Gastroesophageal sphincter (tissue), 4 donors: Measurements from ENCODE around the gene SUN1. TPM values are rescaled to one million over a fixed set of nuclear protein-coding genes. Genes with fewer than 3 reads are reported as not detected.
A peak's percentile ranks its signal among the peaks of the same experiment; 100 is the strongest.
"Not testable (repeated sequence)": the region's sequence is repeated elsewhere in the genome, so short reads cannot be mapped to it uniquely, and the experiment has no call there.

Experiments used
- ATAC-seq: fragments of 150-250 bp; one replicate; pipeline ENCODE4 v1.9.1; 2016; ENCODE audit warnings: mild to moderate bottlenecking, moderate library complexity
- H3K27ac ChIP-seq, 4 donors: fragments of 200-600 bp; sonication (generic) in 3 of 4; 1 replicate in 3 of 4; 2 replicates in 1 of 4; pipeline ENCODE4 v1.5.1; 2016 to 2019
- H3K27me3 ChIP-seq: fragments of 200-600 bp; sonication (generic); one replicate; pipeline ENCODE4 v1.5.1; 2019
- H3K36me3 ChIP-seq, 2 donors: fragments of 200-600 bp; sonication (generic); one replicate each; pipeline ENCODE4 v1.5.1; 2019; ENCODE audit warnings: control low read depth in 1 of 2
- H3K4me1 ChIP-seq, 3 donors: fragments of 200-600 bp; sonication (generic); 1 replicate in 2 of 3; 2 replicates in 1 of 3; pipeline ENCODE4 v1.5.1; 2016 to 2019; ENCODE audit warnings: control low read depth in 2 of 3
- H3K4me3 ChIP-seq, 2 donors: fragments of 200-600 bp; sonication (generic); one replicate each; pipeline ENCODE4 v1.5.1; 2019; ENCODE audit warnings: mild to moderate bottlenecking in 1 of 2, moderate library complexity in 1 of 2
- H3K9me3 ChIP-seq, 3 donors: fragments of 200-600 bp; sonication (generic); one replicate each; pipeline ENCODE4 v1.5.1; 2017 to 2019; ENCODE audit warnings: control low read depth in 2 of 3
- CTCF ChIP-seq, 4 experiments: fragments of 200-600 bp in 2 of 4; fragments of 450-650 bp in 2 of 4; sonication (generic) in 1 of 4; IDR thresholded peaks; one replicate each; pipeline ENCODE4 v1.5.1; 2017 to 2019; ENCODE audit warnings: antibody characterized with exemption in 4 of 4, mild to moderate bottlenecking in 2 of 4, moderate library complexity in 2 of 4
- EP300 ChIP-seq: sonication (generic); formaldehyde crosslinking; IDR thresholded peaks from one replicate; pipeline ENCODE4 v1.6.1; 2017; ENCODE audit warnings: antibody characterized with exemption, mild to moderate bottlenecking
- POLR2A ChIP-seq, 2 donors: fragments of 450-650 bp; IDR thresholded peaks; one replicate each; pipeline ENCODE4 v1.6.1; 2017; ENCODE audit warnings: antibody characterized with exemption in 2 of 2, mild to moderate bottlenecking in 2 of 2, moderate library complexity in 1 of 2
- POLR2AphosphoS5 ChIP-seq: sonication (generic); formaldehyde crosslinking; IDR thresholded peaks from one replicate; pipeline ENCODE4 v1.6.1; 2017; ENCODE audit warnings: antibody characterized with exemption
- WGBS, 2 donors: methylation state at CpG; one replicate each; pipeline ENCODE4 v1.1.5; 2018; ENCODE audit warnings: low coverage in 1 of 2; 5-methylcytosine and 5-hydroxymethylcytosine counted together
- total RNA-seq, 4 donors: library from RNA; depleted of rRNA; stranded (reverse); fragments of >200 nt; gene quantifications; one replicate each; pipeline ENCODE4 v1.1.0, GENCODE V29; 2016

Gene SUN1
- total RNA-seq, 4 donors from 2014 or later: 151 to 261 (median 231) TPM

- peak overlapping the region in 2 of 4 donors; percentile 39 to 43 for H3K27ac ChIP-seq
- ATAC-seq: no peak
- H3K4me3 ChIP-seq: no peak overlapping the region
- 27 to 61% methylated on average over 2 to 4 of the region's 5 CpGs for whole genome bisulfite sequencing, 2 donors
- no peaks in the 10 kb centered on the region for H3K36me3 ChIP-seq
- peaks cover 0 to 26% (median 0%) of the 10 kb centered on the region in 3 donors for H3K4me1 ChIP-seq
- TF ChIP-seq CTCF (IDR thresholded peaks at IDR 0.05) (no peak), POLR2AphosphoS5 (no peak), POLR2A (IDR thresholded peaks at IDR 0.05) (no peak), EP300 (no peak)
- H3K27me3 ChIP-seq: no peaks in the 10 kb centered on the region
- no peaks in the 10 kb centered on the region for H3K9me3 ChIP-seq
These were observed 38.1 kb upstream of the SUN1 start for GRCh38 chr7:794207-794606.

GRCh38 chr7:794671-795329, 37.5 kb upstream of the SUN1 start:
- H3K27me3 ChIP-seq: no peaks in the 10 kb centered on the region
- H3K4me3 ChIP-seq: no peak overlapping the region
- peaks cover 0 to 26% (median 0%) of the 10 kb centered on the region in 3 donors for H3K4me1 ChIP-seq
- ATAC-seq: no peak
- TF ChIP-seq POLR2A (IDR thresholded peaks at IDR 0.05) (no peak), CTCF (IDR thresholded peaks at IDR 0.05) (no peak), POLR2AphosphoS5 (no peak), EP300 (no peak)
- H3K9me3 ChIP-seq: no peaks in the 10 kb centered on the region
- H3K36me3 ChIP-seq: no peaks in the 10 kb centered on the region
- whole genome bisulfite sequencing, 2 donors: no CpG with 5 or more reads among the region's 31 CpGs
- peak overlapping the region in 2 of 4 donors; percentile 39 to 43 for H3K27ac ChIP-seq

- not testable (repeated sequence) for H3K4me3 ChIP-seq, H3K9me3 ChIP-seq, H3K36me3 ChIP-seq, ATAC-seq, H3K27me3 ChIP-seq
- peaks cover 0 to 40% (median 8%) of the 10 kb centered on the region in 3 donors for H3K4me1 ChIP-seq
- 14 to 50% methylated on average over 1 of the region's 10 CpGs for WGBS, 2 donors
- H3K27ac ChIP-seq: peak overlapping the region in 3 of 4 donors; percentile 82
These were observed 35.7 kb upstream of the SUN1 start for GRCh38 chr7:796434-797169.

- no peak for TF ChIP-seq EP300
- no peak for TF ChIP-seq CTCF (IDR thresholded peaks at IDR 0.05)
- TF ChIP-seq POLR2AphosphoS5: no peak
- no peak for TF ChIP-seq POLR2A (IDR thresholded peaks at IDR 0.05)
- Histone ChIP-seq H3K9me3 (no peaks in the 10 kb centered on the region), H3K27me3 (no peaks in the 10 kb centered on the region), H3K27ac (peak overlapping the region in 2 of 4 donors; percentile 82), H3K36me3 (no peaks in the 10 kb centered on the region), H3K4me3 (no peak overlapping the region), H3K4me1 (peaks cover 0 to 58% (median 20%) of the 10 kb centered on the region in 3 donors)
- no peak for ATAC-seq
- WGBS, 2 donors: 80 to 93% methylated on average over 3 to 5 of the region's 12 CpGs
These were observed 33.3 kb upstream of the SUN1 start for GRCh38 chr7:798921-799470.

GRCh38 chr7:800692-801091, 31.6 kb upstream of the SUN1 start:
- no peak for TF ChIP-seq POLR2A (IDR thresholded peaks at IDR 0.05)
- no peak for TF ChIP-seq CTCF (IDR thresholded peaks at IDR 0.05)
- peak; percentile 6 for TF ChIP-seq POLR2AphosphoS5
- TF ChIP-seq EP300: no peak
- Histone ChIP-seq H3K36me3 (no peaks in the 10 kb centered on the region), H3K27me3 (no peaks in the 10 kb centered on the region), H3K4me1 (peaks cover 0 to 48% (median 20%) of the 10 kb centered on the region in 3 donors), H3K4me3 (no peak overlapping the region), H3K27ac (peak overlapping the region in 3 of 4 donors; percentile 79 to 85 (median 82)), H3K9me3 (no peaks in the 10 kb centered on the region)
- WGBS, 2 donors: 23 to 33% methylated on average over 4 to 7 of the region's 7 CpGs
- no peak for ATAC-seq

- peak overlapping the region in 3 of 4 donors; percentile 79 to 85 (median 82) for H3K27ac ChIP-seq
- 41 to 54% methylated on average over 2 to 4 of the region's 6 CpGs for WGBS, 2 donors
- not testable (repeated sequence) for H3K4me3 ChIP-seq, ATAC-seq, H3K27me3 ChIP-seq, H3K36me3 ChIP-seq, H3K9me3 ChIP-seq
- H3K4me1 ChIP-seq: peaks cover 0 to 48% (median 20%) of the 10 kb centered on the region in 3 donors
These were observed 30.9 kb upstream of the SUN1 start for GRCh38 chr7:801351-801750.
